Activated CD4-positive, alpha-beta T cell treated with anti-CD3 and anti-CD28 coated beads for 48 hours (primary cell): ENCODE results near the gene SDK2.
"Not testable (repeated sequence)": the region's sequence is repeated elsewhere in the genome, so short reads cannot be mapped to it uniquely, and the experiment has no call there.

Experiments used
- DNase-seq: peaks from one replicate; pipeline ENCODE4 v3.0.0-alpha.2; 2020

The SDK2 gene

GRCh38 chr17:73474370-73474988 lies 169.8 kb downstream of the SDK2 start:
- DNase-seq, result peak; percentile 30

- DNase-seq, result not testable (repeated sequence)
Observed at GRCh38 chr17:73472715-73473114, 171.5 kb downstream of the SDK2 start.

- no peak for DNase-seq
Observed at GRCh38 chr17:73471924-73472323, 172.3 kb downstream of the SDK2 start.

- no peak for DNase-seq
Observed at GRCh38 chr17:73470316-73470826, 173.9 kb downstream of the SDK2 start.

GRCh38 chr17:73469311-73469710 lies 174.9 kb downstream of the SDK2 start:
- no peak for DNase-seq

GRCh38 chr17:73468221-73468620 lies 176.0 kb downstream of the SDK2 start:
- no peak for DNase-seq

GRCh38 chr17:73467651-73468050 lies 176.6 kb downstream of the SDK2 start:
- DNase-seq, result no peak

GRCh38 chr17:73466704-73467433 lies 177.4 kb downstream of the SDK2 start:
- no peak for DNase-seq

- DNase-seq, result no peak
Observed at GRCh38 chr17:73465953-73466230, 178.4 kb downstream of the SDK2 start.

- DNase-seq, result no peak
Observed at GRCh38 chr17:73465130-73465952, 178.9 kb downstream of the SDK2 start.

- no peak for DNase-seq
Observed at GRCh38 chr17:73464447-73464846, 179.8 kb downstream of the SDK2 start.

GRCh38 chr17:73463821-73464220 lies 180.4 kb downstream of the SDK2 start:
- no peak for DNase-seq

- no peak for DNase-seq
Observed at GRCh38 chr17:73462823-73463222, 181.4 kb downstream of the SDK2 start.

- DNase-seq, result no peak
Observed at GRCh38 chr17:73459980-73460379, 184.3 kb downstream of the SDK2 start.

- no peak for DNase-seq
Observed at GRCh38 chr17:73455767-73456166, 188.5 kb downstream of the SDK2 start.

- DNase-seq, result no peak
Observed at GRCh38 chr17:73455050-73455687, 189.1 kb downstream of the SDK2 start.

GRCh38 chr17:73453494-73453893 lies 190.8 kb downstream of the SDK2 start:
- not testable (repeated sequence) for DNase-seq

- no peak for DNase-seq
Observed at GRCh38 chr17:73453090-73453489, 191.2 kb downstream of the SDK2 start.

GRCh38 chr17:73452009-73452408 lies 192.2 kb downstream of the SDK2 start:
- no peak for DNase-seq

- no peak for DNase-seq
Observed at GRCh38 chr17:73447319-73447718, 196.9 kb downstream of the SDK2 start.

- DNase-seq, result no peak
Observed at GRCh38 chr17:73446617-73447016, 197.6 kb downstream of the SDK2 start.

GRCh38 chr17:73445466-73445865 lies 198.8 kb downstream of the SDK2 start:
- DNase-seq, result no peak

GRCh38 chr17:73444021-73444420 lies 200.2 kb downstream of the SDK2 start:
- DNase-seq, result no peak
